Measurements from ENCODE around the gene CAMK2G. TPM values are rescaled to one million over a fixed set of nuclear protein-coding genes. Genes with fewer than 3 reads are reported as not detected.

Gene CAMK2G
- polyA plus RNA-seq, 1 of the 3 experiments (the other 2 are of a cell fraction) = 41.4 TPM

- Histone ChIP-seq H3K9me2 (no peaks in the 10 kb centered on the region), H3K9me3 (no peaks in the 10 kb centered on the region), H3K4me1 (ENCODE audit: control insufficient read depth in 1 of 2, insufficient read depth in 2 of 2, low read depth in 1 of 2, low read length in 1 of 2) (peaks cover 0 to 17% of the 10 kb centered on the region in 2 experiments; a peak in 3 of 4 replicates), H3K79me2 (ENCODE audit: insufficient read depth) (peaks cover 92% of the 10 kb centered on the region), H3F3A (replicated peaks; ENCODE audit: insufficient read depth) (peaks cover 9% of the 10 kb centered on the region), H3K9ac (peak within 1 kb of the TSS; percentile 80), H4K20me1 (ENCODE audit: insufficient read depth) (peaks cover 11% of the 10 kb centered on the region), H3K36me3 (replicated peaks in 1 of 2; ENCODE audit: control insufficient read depth in 1 of 2, insufficient read depth in 2 of 2, low read length in 1 of 2) (peaks cover 7 to 21% of the 10 kb centered on the region in 2 experiments), H3K4me3 (ENCODE audit: low read depth in 2 of 2, low read length in 1 of 2) (peak within 1 kb of the TSS; percentile 63 to 81), H3K27me3 (ENCODE audit: insufficient read depth) (no peaks in the 10 kb centered on the region), H3K4me2 (peak within 1 kb of the TSS; percentile 67), H3K27ac (ENCODE audit: low read depth in 2 of 2, low read length in 1 of 2) (peak within 1 kb of the TSS; percentile 69 to 88), H2AFZ (ENCODE audit: low read depth) (0 out of 2 replicates have a peak within 1 kb of the TSS, but pooled peaks have one; percentile 44)
- peak; percentile 91 for DNase-seq
- 2% methylated on average over 40 of the region's 57 CpGs for WGBS (ENCODE audit: low lambda C conversion rate)
- ChIA-PET CTCF (interaction anchor here (1.1 to 1.6 kb wide), 3 partner anchors 10 to 158 kb away, joined by 3 to 5 read pairs (median 3); a partner anchor contains a TSS), POLR2A (interaction anchor here (0.7 to 1.7 kb wide), 3 partner anchors 10 to 39 kb away, joined by 3 to 25 read pairs (median 3); a partner anchor contains a TSS)
- TF ChIP-seq JUND (IDR thresholded peaks at IDR 0.05) (no peak), MEF2A (IDR thresholded peaks at IDR 0.05; ENCODE audit: borderline replicate concordance, low read depth) (no peak), RXRA (IDR thresholded peaks at IDR 0.05; ENCODE audit: borderline replicate concordance, low read depth) (peak; percentile 45; the same call in 1 of the 2 replicates), EP300 (IDR thresholded peaks at IDR 0.05; ENCODE audit: borderline replicate concordance in 1 of 2, low read depth in 1 of 2, low read length in 1 of 2) (no peak), GATA2 (CRISPR knock-in tag; IDR thresholded peaks at IDR 0.05) (no peak), REST (IDR thresholded peaks at IDR 0.05; ENCODE audit: low read depth, low read length) (0 out of 2 replicates have a peak, but pooled peaks have one; percentile 41), ELF1 (IDR thresholded peaks at IDR 0.05) (peak; percentile 52; the same call in 1 of the 2 replicates), RAD21 (IDR thresholded peaks at IDR 0.05; ENCODE audit: low read length) (no peak), CTCF (IDR thresholded peaks at IDR 0.05) (no peak), GABPA (IDR thresholded peaks at IDR 0.05; ENCODE audit: low read depth) (peak; percentile 40), FOSL2 (IDR thresholded peaks at IDR 0.05; ENCODE audit: borderline replicate concordance, low read depth) (no peak), EZH2phosphoT487 (IDR thresholded peaks at IDR 0.05; ENCODE audit: borderline replicate concordance, low read depth) (no peak), TCF12 (IDR thresholded peaks at IDR 0.05) (no peak), FOXJ3 (CRISPR knock-in tag; IDR thresholded peaks at IDR 0.05) (no peak), SMC3 (IDR thresholded peaks at IDR 0.05; ENCODE audit: low read depth, low read length) (no peak), IRF3 (IDR thresholded peaks at IDR 0.05; ENCODE audit: low read depth, low read length) (no peak), TEAD4 (IDR thresholded peaks at IDR 0.05; ENCODE audit: borderline replicate concordance, insufficient read depth) (no peak), ZBTB33 (IDR thresholded peaks at IDR 0.05; ENCODE audit: borderline replicate concordance, low read depth) (no peak), RCOR1 (IDR thresholded peaks at IDR 0.05; ENCODE audit: low read length) (no peak), NFIC (IDR thresholded peaks at IDR 0.05; ENCODE audit: borderline replicate concordance) (peak; percentile 30; the same call in 1 of the 2 replicates), RFX5 (IDR thresholded peaks at IDR 0.05; ENCODE audit: low read length) (no peak)
- TF ChIP-seq, protein P1, sequence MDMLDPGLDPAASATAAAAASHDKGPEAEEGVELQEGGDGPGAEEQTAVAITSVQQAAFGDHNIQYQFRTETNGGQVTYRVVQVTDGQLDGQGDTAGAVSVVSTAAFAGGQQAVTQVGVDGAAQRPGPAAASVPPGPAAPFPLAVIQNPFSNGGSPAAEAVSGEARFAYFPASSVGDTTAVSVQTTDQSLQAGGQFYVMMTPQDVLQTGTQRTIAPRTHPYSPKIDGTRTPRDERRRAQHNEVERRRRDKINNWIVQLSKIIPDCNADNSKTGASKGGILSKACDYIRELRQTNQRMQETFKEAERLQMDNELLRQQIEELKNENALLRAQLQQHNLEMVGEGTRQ (IDR thresholded peaks at IDR 0.05; ENCODE audit: borderline replicate concordance, low read depth, low read length) = no peak
Measured at GRCh38 chr10:73781879-73782748, 92.2 kb downstream of the CAMK2G start, which contains the start of gene CHCHD1. CHCHD1 (plus strand) TSS chr10:73782048; CDS start chr10:73782076, 28 bp downstream.
